GM19035 (cell line): ENCODE results near the gene RUFY4.
A peak's percentile ranks its signal among the peaks of the same experiment; 100 is the strongest.
"Not testable (repeated sequence)": the region's sequence is repeated elsewhere in the genome, so short reads cannot be mapped to it uniquely, and the experiment has no call there.

Experiments used
- ATAC-seq: cut with Tn5 transposase; IDR thresholded peaks from one replicate; pipeline ENCODE4 v1.9.1; 2021; ENCODE audit not compliant: unreplicated experiment

The RUFY4 gene

DNA sequence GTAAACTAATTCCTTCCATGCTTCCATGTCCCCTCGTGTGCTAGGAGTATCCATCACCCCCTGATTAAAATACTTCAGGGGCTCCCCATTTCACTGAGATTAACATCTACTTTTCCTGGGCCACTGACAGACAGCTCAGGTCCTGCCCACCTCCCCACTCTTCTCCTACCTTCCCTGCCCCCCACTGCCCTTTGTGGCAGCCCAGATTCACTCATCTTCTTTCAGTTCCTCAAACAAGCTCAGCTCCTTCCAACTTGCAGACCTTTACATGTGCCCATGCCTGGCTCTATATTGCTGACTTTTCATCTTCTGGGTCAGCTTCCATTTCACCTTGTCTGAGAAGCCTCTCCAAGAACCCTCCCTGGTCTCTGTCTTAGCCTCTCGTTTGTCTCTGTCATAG is 12.0 kb downstream of the RUFY4 start:
- peak; percentile 92 for ATAC-seq

DNA sequence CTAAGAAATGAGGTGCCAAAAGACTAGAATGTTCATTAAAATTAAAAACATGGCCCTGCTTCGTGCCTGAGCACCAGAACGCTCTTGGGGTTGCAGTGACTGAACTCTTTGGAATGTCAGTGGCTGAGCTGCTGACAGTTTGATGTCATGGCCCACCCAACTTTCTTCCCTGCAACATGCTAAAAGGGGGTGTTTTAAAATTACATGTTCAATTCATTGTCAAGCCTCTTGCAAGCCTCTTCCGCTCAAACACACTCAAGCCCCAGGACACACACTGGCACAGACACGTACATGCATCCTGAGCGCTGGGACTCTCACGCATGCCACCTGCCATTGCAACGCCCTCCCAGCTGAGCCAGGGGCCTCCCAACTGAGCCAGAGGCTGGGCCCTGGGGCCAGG is 12.6 kb downstream of the RUFY4 start:
- no peak for ATAC-seq

DNA sequence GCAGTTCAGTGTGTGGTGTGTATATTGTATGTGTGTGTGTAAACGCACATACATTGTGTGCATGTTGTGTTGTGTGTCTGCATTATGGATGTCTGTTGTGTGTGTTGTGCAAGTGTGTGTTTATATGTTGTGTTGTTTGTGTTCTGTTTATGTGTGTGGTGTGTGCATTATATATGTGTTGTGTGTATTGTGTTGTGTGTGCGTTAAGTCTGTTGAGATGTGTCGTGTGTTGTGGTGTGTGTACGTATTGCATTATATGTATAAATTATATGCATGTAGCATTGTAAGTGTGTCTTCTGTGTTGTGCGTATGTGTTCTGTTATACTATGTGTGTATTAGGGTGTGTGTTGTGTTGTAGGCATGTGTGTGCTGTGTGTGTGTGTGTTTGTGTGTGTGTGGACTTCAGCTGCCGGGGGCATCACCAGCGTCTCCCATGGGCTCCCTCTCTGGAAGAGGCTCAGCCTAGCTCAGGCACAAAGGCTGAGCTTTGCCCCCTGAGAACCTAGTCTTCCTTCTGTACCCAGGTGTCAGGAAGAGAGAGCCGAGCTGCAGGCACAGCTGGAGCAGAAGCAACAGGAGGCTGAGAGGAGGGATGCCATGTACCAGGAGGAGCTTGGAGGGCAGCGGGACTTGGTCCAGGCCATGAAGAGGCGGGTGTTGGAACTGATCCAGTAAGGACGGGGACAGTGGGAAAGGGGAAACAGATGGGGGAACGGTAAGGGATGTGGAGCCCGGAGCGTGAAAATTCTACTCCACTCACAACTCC is 13.7 kb downstream of the RUFY4 start:
- ATAC-seq = no peak

DNA sequence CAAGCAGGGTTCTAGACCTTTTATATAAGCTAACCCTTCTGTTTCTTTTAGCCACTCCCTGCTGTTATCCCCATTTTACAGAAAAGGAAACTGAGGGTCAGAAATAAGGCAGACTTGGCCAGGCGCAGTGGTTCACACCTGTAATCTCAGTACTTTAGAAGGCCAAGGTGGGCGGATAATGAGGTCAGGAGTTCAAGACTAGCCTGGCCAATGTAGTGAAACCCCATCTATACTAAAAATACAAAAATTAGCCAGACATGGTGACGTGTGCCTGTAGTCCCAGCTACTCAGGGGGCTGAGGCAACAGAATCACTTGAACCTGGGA is 14.3 kb downstream of the RUFY4 start:
- ATAC-seq = no peak

DNA sequence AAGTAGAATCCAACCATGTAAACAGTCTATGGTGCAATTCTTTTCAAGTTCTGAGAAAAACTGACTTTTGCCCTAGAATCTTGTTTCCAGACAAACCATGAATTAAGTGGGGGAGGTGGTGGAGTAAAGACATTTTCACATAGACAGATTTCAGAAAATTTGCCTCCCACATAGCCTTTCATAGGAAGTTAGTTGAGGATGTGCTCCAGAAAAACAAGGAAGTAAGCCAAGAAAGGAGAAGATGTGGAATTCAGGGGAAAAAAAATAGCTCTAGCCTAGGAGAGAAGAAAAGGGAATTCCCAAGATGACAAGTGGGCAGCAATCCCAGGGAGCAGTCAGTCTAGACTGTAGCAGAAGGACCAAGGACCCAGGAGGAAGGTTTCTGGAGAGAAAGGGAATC is 17.4 kb downstream of the RUFY4 start:
- ATAC-seq = no peak

DNA sequence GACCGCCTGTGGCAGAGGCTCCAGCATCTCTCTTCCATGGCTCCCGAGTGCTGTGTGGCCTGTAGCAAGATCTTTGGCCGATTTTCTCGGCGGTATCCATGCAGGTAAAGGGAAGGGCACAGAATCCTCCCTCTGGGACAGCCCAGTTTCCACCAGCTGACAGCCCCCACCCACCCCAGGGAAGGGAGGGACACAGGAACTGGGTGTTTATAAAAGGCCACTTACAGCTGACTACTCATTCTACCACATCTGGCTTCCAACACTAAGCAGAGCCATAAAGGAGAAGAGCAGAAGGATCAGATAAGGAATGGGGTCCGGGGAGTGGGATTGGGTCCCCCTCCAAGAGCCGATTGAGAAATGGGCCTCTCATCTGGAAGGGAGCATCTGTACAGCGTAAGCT is 20.2 kb downstream of the RUFY4 start:
- ATAC-seq = no peak

DNA sequence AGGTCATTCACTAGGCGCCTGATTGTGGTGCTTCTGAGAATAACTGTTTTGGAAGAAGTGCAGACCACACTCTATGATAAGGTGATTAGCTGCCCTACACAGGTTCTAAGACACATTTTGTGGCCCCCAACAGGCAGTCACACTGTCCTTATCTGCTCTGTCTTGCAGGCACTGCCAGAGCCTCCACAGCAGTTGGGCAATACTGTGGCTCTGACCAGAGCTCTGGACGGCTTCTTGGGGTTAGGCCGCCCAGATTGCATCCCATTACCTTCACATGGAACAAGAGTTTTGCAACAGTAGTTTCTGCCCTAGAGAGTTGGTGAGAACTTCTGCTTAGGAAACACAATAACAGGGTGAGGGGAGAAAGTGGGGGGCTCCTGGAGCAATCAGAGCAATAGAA is 22.7 kb downstream of the RUFY4 start:
- ATAC-seq = no peak

DNA sequence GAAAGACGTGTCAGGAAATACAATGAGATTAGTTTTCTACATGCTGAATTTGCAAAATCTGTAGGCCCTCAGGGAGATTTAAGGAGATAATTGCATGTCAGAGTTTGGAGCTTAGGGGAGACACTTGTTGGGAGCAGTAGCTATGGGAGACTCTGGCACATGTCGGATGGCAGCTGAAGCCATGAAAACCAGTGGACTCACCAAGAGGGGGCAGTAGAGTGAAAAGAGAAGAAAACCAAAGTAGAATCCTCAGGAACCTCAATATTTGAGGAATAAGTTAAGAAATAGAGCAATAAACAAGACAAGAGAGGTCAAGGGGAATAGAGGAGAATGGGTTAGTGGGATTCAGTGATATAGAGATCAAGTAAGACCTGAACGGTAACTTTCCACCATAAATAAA is 24.8 kb downstream of the RUFY4 start:
- no peak for ATAC-seq

DNA sequence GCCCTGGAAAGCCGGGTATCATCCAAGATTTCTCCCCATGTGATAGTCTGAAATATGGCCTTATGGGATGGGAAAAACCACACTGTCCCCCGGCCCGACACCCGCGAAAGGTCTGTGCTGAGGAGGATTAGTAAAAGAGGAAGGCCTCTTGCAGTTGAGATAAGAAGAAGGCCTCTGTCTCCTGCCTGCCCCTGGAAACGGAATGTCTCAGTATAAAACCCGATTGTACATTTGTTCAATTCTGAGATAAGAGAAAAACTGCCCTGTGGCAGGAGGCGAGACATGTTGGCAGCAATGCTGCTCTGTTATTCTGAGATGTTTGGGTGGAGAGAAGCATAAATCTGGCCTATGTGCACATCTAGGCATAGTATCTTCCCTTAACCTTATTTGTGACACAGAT is 26.8 kb downstream of the RUFY4 start:
- ATAC-seq = no peak

DNA sequence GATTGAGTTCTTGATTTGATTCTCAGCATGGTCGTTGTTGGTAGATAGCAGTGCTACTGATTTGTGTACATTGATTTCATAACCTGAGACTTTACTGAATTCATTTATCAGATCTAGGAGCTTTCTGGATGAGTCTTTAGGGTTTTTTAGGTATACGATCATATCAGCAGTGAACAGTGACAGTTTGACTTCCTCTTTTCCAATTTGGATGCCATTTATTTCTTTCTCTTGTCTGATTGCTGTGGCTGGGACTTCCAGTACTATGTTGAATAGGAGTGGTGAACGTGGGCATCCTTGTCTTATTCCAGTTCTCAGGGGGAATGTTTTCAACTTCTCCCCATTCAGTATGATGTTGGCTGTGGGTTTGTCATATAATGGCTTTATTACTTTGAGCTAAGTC is 28.9 kb downstream of the RUFY4 start:
- ATAC-seq = no peak

DNA sequence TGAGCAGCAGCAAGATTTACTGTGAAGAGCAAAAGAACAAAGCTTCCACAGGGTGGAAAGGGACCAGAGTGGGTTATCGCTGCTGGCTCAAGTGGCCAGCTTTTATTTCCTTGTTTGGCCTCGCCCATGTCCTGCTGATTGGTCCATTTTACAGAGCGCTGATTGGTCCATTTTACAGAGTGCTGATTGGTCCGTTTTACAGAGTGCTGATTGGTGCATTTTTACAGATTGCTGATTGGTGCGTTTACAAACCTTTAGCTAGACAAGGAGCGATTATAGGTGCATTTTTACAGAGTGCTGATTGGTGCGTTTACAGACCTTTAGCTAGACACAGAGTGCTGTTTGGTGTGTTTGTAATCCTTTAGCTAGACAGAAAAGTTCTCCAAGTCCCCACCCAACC is 39.8 kb downstream of the RUFY4 start:
- ATAC-seq = not testable (repeated sequence)

DNA sequence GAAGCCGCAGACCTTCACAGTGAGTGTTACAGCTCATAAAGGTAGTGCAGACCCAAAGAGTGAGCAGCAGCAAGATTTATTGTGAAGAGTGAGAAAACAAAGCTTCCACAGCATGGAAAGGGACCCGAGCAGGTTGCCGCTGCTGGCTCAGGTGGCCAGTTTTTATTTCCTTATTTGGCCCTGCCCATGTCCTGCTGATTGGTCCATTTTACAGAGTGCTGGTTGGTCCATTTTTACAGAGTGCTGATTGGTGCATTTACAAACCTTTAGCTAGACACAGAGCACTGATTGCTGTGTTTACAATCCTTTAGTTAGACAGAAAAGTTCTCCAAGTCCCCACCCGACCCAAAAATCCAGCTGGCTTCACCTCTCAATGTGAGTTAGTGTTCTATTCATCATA is 52.7 kb downstream of the RUFY4 start:
- ATAC-seq = not testable (repeated sequence)

DNA sequence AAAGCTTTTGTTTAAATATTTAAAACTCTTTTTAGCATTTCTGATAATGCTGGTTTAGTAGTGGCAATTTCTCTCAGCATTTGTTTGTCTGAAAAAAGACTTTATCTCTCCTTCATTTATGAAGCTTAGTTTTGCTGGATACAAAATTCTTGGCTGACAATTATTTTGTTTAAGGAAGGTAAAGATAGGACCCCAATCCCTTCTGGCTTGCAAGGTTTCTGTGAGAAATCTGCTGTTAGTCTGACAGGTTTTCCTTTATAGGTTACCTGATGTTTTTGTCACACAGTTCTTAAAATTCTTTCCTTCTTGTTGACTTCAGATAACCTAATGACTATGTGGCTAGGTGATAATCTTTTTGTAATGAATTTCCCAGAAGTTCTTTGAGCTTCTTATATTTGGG is 53.2 kb downstream of the RUFY4 start:
- not testable (repeated sequence) for ATAC-seq

DNA sequence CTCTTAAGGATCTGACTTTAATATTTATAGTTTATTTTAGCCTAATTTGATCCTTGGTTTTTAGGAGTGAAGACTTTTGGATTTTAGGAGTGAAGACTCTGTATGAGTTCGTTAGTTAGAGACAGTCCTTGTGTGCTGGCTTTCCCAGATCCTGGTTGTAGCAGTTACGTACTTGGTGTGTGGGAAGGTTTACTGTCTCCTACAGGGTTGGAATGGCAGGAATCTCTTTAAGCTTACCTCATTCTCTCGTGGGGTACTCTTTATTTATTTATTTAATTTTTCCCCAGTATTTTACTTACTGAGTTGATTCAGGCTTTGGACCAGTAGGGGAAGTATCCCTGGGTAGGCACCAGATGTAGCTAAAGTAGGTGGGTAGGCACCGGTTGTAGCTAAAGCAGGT is 54.9 kb downstream of the RUFY4 start:
- ATAC-seq = no peak

DNA sequence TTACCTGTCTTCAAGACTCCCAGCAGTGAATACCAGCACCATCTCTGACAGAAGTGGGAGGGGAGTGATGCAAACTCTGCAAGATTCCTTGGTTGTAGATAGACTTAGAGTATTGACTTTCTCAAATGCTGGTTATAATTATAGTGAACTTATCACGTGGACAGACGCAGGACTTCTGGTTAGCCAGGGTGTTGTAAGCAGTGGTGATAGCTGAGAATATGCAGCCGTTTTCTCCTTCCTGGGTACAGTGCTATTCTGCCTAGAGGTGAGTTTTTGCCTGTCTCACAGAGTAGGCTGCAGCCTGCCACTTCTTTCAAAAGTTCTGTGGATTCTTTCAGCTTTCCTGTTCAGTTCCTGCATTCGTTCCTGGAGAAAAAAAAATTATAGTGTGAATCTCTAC is 56.0 kb downstream of the RUFY4 start:
- no peak for ATAC-seq

DNA sequence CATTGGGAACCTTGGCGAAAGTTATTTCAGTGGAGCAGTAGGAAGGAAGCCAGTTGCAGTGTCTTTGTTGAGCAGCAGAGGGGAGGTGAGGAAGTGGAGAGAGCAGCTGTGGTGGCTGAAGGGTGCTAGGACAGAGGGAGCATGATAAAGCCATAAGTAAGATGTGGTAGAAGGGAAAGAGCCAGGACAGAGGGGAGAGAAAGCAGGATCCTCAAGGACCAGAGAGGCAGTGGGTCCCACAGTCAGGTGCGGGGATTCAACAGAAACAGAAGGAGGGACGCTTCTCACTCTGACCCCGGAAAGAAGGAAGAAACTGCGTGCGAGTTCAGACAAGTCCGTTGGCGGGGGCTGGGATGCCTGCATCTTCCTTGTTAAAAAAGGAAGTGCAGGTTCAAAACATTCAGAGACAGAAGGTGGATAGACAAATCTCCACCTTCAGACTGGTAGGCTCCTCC is 56.6 kb downstream of the RUFY4 start, which contains the start of gene CXCR2:
CXCR2 (plus strand) TSS at position 403 of the 455 bp plus-strand sequence. CDS start 8,774 bp downstream, outside the sequence.
- ATAC-seq = no peak

DNA sequence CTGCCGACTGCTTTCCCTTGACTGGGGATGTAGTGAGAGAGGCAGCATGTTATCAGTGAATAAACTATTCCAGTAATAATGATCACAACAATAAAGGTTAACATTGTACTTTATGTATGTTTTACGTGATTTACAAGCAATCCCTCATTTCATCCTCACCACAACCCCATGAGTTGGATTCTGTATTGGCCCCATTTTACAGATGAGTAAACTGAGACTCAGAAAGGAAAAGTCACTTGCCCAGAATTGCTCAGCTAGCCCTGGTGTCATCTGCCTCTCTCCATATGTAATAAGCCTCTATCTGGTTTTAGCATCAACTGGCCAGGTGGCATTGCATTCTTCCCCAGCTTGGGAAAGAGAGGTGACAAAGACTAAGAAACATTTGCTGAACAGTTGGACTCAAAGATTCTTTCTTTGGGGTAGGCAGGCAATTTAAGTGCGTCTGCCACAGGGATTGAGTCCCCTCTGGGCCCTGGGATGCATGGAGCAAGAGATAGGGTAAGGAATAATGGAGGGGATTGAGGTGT is 58.9 kb downstream of the RUFY4 start:
- ATAC-seq = no peak

DNA sequence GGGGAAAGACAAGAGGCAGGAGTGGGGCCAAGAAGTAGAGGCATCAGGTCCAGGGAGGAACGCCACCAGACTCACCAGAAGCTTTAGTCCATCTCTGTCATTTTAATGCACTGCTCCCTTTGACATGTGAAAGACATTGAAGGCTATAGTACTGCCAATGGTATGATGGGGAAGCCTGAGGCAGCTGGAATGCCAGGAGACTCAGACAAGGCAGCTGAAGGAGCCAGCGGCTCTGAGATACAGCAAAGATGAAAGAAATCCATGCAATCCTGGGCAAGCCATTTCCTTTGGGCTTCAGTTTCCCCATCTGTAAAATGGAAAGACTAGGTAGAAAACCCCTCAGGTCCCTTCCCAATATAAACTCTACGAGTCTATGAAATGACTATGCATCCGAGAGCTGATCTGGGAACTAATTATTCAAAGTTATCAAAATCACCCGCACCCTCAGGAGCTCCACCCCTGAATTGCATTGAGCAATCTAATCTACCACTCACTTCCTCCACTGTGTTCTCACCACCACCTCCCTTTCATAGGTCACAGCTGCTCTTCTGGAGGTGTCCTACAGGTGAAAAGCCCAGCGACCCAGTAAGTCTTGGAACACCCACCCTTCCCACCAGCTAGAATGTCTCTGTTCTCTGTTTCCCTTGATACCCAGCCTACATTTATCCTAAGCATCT is 59.9 kb downstream of the RUFY4 start:
- no peak for ATAC-seq

DNA sequence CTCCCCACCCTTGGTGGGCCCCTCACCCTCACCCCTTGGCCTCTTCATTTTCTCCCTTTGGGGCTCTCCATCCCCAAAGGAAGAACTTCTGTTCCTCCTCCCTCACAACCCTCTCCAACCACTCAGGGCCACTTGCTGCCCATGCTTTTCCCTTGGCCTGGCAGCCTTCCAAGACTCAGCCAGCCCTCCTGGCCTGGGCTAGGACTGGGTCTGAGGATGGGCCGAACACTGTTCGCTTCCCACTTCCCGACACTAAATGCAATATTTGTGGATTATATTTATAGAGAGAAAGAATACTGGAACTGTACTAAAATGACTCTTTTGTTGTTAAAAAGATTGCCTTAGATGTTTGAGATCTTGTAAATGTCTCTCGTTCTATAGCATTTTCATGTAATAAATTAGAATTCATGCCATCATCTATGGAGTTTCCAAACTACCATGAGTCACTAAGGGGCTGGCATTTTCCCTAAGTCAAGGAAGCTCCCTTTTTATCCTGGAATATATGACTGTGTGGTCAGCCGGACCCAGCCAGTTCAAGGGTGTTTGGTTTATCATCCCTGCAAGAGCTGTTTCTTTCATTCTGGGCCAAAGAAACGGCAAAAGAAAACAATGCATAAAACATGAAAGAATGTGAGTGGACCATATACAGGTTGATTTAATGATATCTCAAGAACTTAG is 60.5 kb downstream of the RUFY4 start:
- no peak for ATAC-seq

DNA sequence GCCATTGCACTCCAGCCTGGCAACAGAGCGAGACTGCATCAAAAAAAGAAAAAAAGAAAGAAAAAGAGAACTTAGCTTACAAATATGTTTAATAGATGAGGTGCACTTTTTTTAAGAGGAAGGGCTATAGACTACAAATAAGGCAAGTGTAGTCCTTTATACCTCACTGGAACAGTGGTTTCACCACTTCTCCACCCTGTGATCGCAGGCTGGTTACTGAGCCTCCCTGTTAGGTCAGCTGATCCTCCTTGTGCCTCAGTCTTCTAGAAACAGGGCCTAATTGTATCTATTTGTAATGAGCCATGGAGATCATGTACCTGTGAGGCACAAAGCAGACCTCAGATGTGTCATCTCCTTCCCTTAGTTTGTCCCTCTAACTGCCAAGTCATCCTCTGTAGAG is 61.3 kb downstream of the RUFY4 start:
- no peak for ATAC-seq

DNA sequence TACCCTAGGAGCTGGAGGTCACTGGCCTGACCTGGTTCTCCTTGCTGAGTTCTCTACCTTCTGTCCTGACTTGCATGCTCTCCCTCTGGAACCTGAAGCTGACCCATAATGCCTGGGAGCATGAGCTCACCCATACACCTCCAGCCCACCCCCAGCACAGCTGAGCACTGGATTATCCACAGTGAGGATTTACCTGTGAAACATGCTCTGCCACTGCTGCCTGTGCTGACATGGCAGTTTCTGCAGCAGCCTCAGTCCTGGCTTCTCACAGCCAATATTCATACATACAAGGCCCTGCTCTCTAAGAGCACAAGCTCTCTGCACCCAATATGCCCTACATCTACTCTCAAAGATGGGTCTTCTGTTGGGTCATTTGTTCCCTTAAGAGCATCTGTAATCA is 61.8 kb downstream of the RUFY4 start:
- ATAC-seq = no peak

DNA sequence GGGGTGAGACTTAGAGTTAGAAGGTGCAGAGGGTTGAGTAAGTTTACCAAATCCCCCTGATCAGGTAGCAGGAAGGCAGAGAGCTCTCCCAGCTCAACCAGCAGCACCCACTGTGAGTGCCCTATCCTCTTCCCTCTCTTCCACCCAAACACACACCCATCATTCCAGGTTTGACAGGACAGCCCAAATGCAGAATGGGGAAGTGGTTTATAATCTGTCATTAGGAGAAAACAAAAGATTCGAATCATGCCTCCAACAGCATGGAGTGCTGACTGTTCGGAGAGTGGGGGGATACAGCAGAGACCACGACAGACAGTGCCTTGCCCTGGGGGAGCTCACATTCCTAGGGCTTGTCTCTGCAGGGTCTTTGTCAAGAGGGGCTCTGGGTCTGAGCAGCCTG is 68.5 kb downstream of the RUFY4 start:
- ATAC-seq = no peak
